OCI-LY7 (cell line): ENCODE results near the gene ZBTB20. TPM values are rescaled to one million over a fixed set of nuclear protein-coding genes. Genes with fewer than 3 reads are reported as not detected.

Source experiments
- BruUV-seq: library from RNA; stranded (reverse); fragments of 400-500 nt; replicated peaks from 2 replicates; lab custom pipeline; 2021; lab: Mats Ljungman, UMichigan
- CTCF ChIA-PET: fragments of 300-600 bp; sonication (Branson Sonifier 250); formaldehyde crosslinking; loops from one replicate; lab custom pipeline; 2022; ENCODE audit warnings: antibody characterized with exemption; ENCODE audit not compliant: unreplicated experiment; lab: Charles Lee
- POLR2A ChIA-PET: fragments of 300-600 bp; sonication (Branson Sonifier 250); formaldehyde crosslinking; loops from one replicate; lab custom pipeline; 2022; ENCODE audit warnings: antibody characterized with exemption; lab: Charles Lee
- DNase-seq: peaks from one replicate; pipeline ENCODE4 v3.0.0-alpha.2; 2015; ENCODE audit warnings: low spot score
- H2AFZ ChIP-seq: fragments of 200-600 bp; sonication (generic), shearing (Covaris generic); 2 replicates; pipeline ENCODE4 v1.6.1; 2014; ENCODE audit warnings: mild to moderate bottlenecking, antibody characterized with exemption, low read length, moderate library complexity
- H3K27ac ChIP-seq: fragments of 200-600 bp; sonication (generic); 2 replicates; pipeline ENCODE4 v1.5.1; 2014; ENCODE audit warnings: mixed run types, low read depth, mild to moderate bottlenecking, moderate library complexity, low read length, inconsistent platforms; ENCODE audit not compliant: poor library complexity, severe bottlenecking
- H3K36me3 ChIP-seq: fragments of 200-600 bp; sonication (generic); 2 replicates; pipeline ENCODE4 v1.6.1; 2014; ENCODE audit warnings: mild to moderate bottlenecking, antibody characterized with exemption, low read length, moderate library complexity, mixed read lengths; ENCODE audit not compliant: insufficient read depth
- H3K4me1 ChIP-seq: fragments of 200-600 bp; sonication (generic); 2 replicates; pipeline ENCODE4 v1.5.1; 2014; ENCODE audit warnings: mild to moderate bottlenecking, low read length; ENCODE audit not compliant: insufficient read depth, poor library complexity, severe bottlenecking
- H3K4me2 ChIP-seq: fragments of 200-600 bp; sonication (generic); 2 replicates; pipeline ENCODE4 v1.6.1; 2014; ENCODE audit warnings: mild to moderate bottlenecking, low read length
- H3K4me3 ChIP-seq: fragments of 200-600 bp; sonication (generic); 2 replicates; pipeline ENCODE4 v1.5.1; 2014; ENCODE audit warnings: mild to moderate bottlenecking, low read depth, low read length; ENCODE audit not compliant: poor library complexity, severe bottlenecking
- H3K79me2 ChIP-seq: fragments of 200-600 bp; sonication (generic); 2 replicates; pipeline ENCODE4 v1.6.1; 2016; ENCODE audit warnings: low read depth, mild to moderate bottlenecking, low read length, moderate library complexity, mixed read lengths; ENCODE audit not compliant: insufficient read depth
- H3K9me2 ChIP-seq: fragments of 200-600 bp; sonication (generic); 2 replicates; pipeline ENCODE4 v1.6.1; 2016; ENCODE audit warnings: mild to moderate bottlenecking, low read length, mixed read lengths; ENCODE audit not compliant: insufficient read depth
- H3K9me3 ChIP-seq: fragments of 200-600 bp; sonication (generic); 2 replicates; pipeline ENCODE4 v1.6.1; 2014; ENCODE audit warnings: mild to moderate bottlenecking, mixed run types, low read length, mixed read lengths
- H4K20me1 ChIP-seq: fragments of 200-600 bp; sonication (generic); 2 replicates; pipeline ENCODE4 v1.6.1; 2014; ENCODE audit warnings: mild to moderate bottlenecking, antibody characterized with exemption, low read length, moderate library complexity, mixed read lengths; ENCODE audit not compliant: insufficient read depth
- EZH2phosphoT487 ChIP-seq: fragments of 200-600 bp; sonication (generic); IDR thresholded peaks from 2 replicates; pipeline ENCODE4 v1.6.1; 2018; ENCODE audit warnings: low read depth, borderline replicate concordance, mild to moderate bottlenecking, mixed run types, antibody characterized with exemption, low read length, moderate library complexity, mixed read lengths
- intact Hi-C: fragments of 100-400 bp; cut with micrococcal nuclease; formaldehyde crosslinking; loops from one replicate; pipeline ENCODE4 v1.10.0; 2022; ENCODE audit not compliant: unreplicated experiment
- total RNA-seq, 2 experiments: library from RNA; depleted of rRNA in 1 of 2; stranded (reverse); fragments of >200 nt in 1 of 2; shearing (Covaris generic) in 1 of 2; gene quantifications; 2 replicates each; pipeline ENCODE4 v1.2.3, GENCODE V29; 2014 to 2022
- TF ChIP-seq, protein P1 (sequence below): fragments of 200-600 bp; sonication (generic); conservative IDR thresholded peaks from 2 replicates; pipeline ENCODE4 v1.5.1; 2014; ENCODE audit warnings: mild to moderate bottlenecking, antibody characterized with exemption, low read length, moderate library complexity, mixed read lengths

ZBTB20 gene
- total RNA-seq, 2 experiments from 2014 or later: 5.5 to 11.8 TPM

DNA sequence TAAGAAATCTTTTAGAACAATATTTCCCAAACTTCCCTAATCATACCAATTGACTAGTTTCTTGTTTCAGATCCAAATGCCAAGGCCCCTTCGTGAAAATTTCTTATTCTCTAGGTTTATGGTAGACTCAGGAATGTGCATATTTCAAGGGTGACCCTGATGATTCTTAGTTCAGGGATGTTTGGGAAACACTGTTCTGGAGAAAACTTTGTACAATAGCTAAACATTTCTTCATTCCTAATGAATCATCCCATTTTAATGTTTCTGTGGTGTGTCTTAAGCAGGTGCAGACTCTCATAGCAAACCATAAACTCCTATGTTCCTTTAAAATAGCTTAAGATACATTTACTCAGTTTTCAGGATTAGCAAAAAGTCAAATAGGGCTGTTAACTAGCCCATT, 538.8 kb downstream of the ZBTB20 start:
- intact Hi-C loops: no loop called here
- POLR2A ChIA-PET: no interaction called here
- BruUV-seq: no TSS peak
- no peaks in the 10 kb centered on the region for H3K36me3 ChIP-seq
- no peak for DNase-seq
- no peaks in the 10 kb centered on the region for H3K4me1 ChIP-seq
- CTCF ChIA-PET: no interaction called here
- H3K4me3 ChIP-seq: no peak overlapping the region
- H2AFZ ChIP-seq: no peak overlapping the region
- no peaks in the 10 kb centered on the region for H3K79me2 ChIP-seq
- no peaks in the 10 kb centered on the region for H3K9me2 ChIP-seq
- H4K20me1 ChIP-seq: no peaks in the 10 kb centered on the region
- H3K9me3 ChIP-seq: no peaks in the 10 kb centered on the region
- H3K4me2 ChIP-seq: no peak overlapping the region
- TF ChIP-seq, protein P1, sequence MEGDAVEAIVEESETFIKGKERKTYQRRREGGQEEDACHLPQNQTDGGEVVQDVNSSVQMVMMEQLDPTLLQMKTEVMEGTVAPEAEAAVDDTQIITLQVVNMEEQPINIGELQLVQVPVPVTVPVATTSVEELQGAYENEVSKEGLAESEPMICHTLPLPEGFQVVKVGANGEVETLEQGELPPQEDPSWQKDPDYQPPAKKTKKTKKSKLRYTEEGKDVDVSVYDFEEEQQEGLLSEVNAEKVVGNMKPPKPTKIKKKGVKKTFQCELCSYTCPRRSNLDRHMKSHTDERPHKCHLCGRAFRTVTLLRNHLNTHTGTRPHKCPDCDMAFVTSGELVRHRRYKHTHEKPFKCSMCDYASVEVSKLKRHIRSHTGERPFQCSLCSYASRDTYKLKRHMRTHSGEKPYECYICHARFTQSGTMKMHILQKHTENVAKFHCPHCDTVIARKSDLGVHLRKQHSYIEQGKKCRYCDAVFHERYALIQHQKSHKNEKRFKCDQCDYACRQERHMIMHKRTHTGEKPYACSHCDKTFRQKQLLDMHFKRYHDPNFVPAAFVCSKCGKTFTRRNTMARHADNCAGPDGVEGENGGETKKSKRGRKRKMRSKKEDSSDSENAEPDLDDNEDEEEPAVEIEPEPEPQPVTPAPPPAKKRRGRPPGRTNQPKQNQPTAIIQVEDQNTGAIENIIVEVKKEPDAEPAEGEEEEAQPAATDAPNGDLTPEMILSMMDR: no peak
- no peak for TF ChIP-seq EZH2phosphoT487
- no peak overlapping the region for H3K27ac ChIP-seq

DNA sequence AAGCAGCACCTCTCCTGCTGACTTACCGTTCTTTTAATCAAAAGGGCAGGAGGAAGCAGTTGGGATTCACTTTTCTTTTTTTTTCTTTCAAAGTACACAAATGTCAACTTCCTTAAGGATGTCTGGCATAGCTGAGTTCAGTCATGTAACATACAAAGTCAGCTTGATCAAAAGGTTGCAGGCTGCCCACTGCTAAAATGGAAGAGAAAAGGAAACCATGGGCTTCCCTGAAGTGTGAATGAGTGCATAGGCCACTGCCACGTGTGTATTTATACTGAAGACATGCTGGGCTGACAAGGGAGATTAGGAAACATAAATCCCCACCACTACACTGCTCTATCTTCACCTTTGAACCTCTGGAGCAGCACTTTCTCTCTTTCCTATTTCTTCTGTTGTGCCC, 540.8 kb downstream of the ZBTB20 start:
- intact Hi-C loops: no loop called here
- Histone ChIP-seq H3K4me1 (no peaks in the 10 kb centered on the region), H3K9me3 (no peaks in the 10 kb centered on the region), H3K4me3 (no peak overlapping the region), H3K9me2 (no peaks in the 10 kb centered on the region), H3K4me2 (no peak overlapping the region), H3K79me2 (no peaks in the 10 kb centered on the region), H4K20me1 (no peaks in the 10 kb centered on the region), H3K27ac (no peak overlapping the region), H3K36me3 (no peaks in the 10 kb centered on the region), H2AFZ (no peak overlapping the region)
- DNase-seq: no peak
- no peak for TF ChIP-seq EZH2phosphoT487
- TF ChIP-seq, protein P1: no peak
- ChIA-PET POLR2A (no interaction called here), CTCF (no interaction called here)
- no TSS peak for BruUV-seq

DNA sequence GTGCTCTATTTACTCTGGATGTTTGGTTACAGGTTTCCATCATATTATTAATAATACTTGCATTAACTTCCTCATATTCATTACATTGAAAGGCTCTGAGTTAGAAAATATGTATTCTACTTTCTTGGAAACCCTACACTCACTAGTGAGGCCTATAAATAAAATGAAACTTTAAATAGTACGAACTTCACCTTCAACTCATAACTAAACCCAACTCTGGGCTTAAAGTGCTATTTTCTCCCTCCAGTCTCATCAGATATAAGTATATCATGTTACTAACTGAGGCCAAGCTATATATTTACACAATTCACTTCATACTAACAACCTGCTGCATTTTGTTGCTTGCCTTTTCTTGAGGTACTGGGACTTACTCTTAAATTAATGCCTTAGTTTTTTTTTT, 546.5 kb downstream of the ZBTB20 start:
- no peaks in the 10 kb centered on the region for H3K4me1 ChIP-seq
- no TSS peak for BruUV-seq
- CTCF ChIA-PET: no interaction called here

More for the DNA sequence above, 546.5 kb downstream of the ZBTB20 start:
- Histone ChIP-seq H3K4me2 (no peak overlapping the region), H4K20me1 (no peaks in the 10 kb centered on the region), H2AFZ (no peak overlapping the region), H3K36me3 (no peaks in the 10 kb centered on the region), H3K9me2 (no peaks in the 10 kb centered on the region), H3K27ac (no peak overlapping the region), H3K4me3 (no peak overlapping the region), H3K9me3 (no peaks in the 10 kb centered on the region), H3K79me2 (no peaks in the 10 kb centered on the region)
- intact Hi-C loops: no loop called here
- DNase-seq: no peak
- POLR2A ChIA-PET: interaction anchor here (0.6 to 1.2 kb wide), 6 partner anchors 10 to 216 kb away, joined by 3 to 5 read pairs (median 3); no protein-coding TSS in a partner anchor
- TF ChIP-seq, protein P1: no peak
- no peak for TF ChIP-seq EZH2phosphoT487
